Measurements from ENCODE around the gene POMP.
"Not testable (repeated sequence)": the region's sequence is repeated elsewhere in the genome, so short reads cannot be mapped to it uniquely, and the experiment has no call there.

Gene POMP

GRCh38 chr13:28638756-28639155 is 20.2 kb upstream of the POMP start:
- no peak for DNase-seq

- no peak for DNase-seq
These were observed 17.9 kb upstream of the POMP start for GRCh38 chr13:28640861-28641599.

- no peak for DNase-seq
These were observed 17.4 kb upstream of the POMP start for GRCh38 chr13:28641600-28641926.

- DNase-seq: no peak
These were observed 8.6 kb upstream of the POMP start for GRCh38 chr13:28650284-28650683.

GRCh38 chr13:28651810-28652401 is 7.0 kb upstream of the POMP start:
- DNase-seq: no peak

GRCh38 chr13:28653111-28653510 is 5.8 kb upstream of the POMP start:
- DNase-seq: no peak

- no peak for DNase-seq
These were observed 4.7 kb upstream of the POMP start for GRCh38 chr13:28654276-28654675.

- DNase-seq: no peak
These were observed 3.4 kb upstream of the POMP start for GRCh38 chr13:28655561-28655960.

- DNase-seq: peak; percentile 66
These were observed 969 bp upstream of the POMP start for GRCh38 chr13:28657784-28658538.

- peak; percentile 31 for DNase-seq
These were observed 463 bp upstream of the POMP start for GRCh38 chr13:28658539-28658795.

- peak; percentile 66 for DNase-seq
These were observed 666 bp downstream of the POMP start for GRCh38 chr13:28659621-28659970.

GRCh38 chr13:28666897-28667488 is 8.1 kb downstream of the POMP start:
- no peak for DNase-seq

- DNase-seq: peak; percentile 23
These were observed 12.3 kb downstream of the POMP start for GRCh38 chr13:28671126-28671792.

- DNase-seq: peak; percentile 19
These were observed 19.9 kb downstream of the POMP start for GRCh38 chr13:28678809-28679208.

GRCh38 chr13:28679628-28680027 is 20.7 kb downstream of the POMP start:
- peak; percentile 68 for DNase-seq

GRCh38 chr13:28680541-28680940 is 21.6 kb downstream of the POMP start:
- DNase-seq: no peak

GRCh38 chr13:28683169-28683568 is 24.2 kb downstream of the POMP start:
- DNase-seq: not testable (repeated sequence)

GRCh38 chr13:28684257-28684656 is 25.3 kb downstream of the POMP start:
- DNase-seq: peak; percentile 12

- DNase-seq: no peak
These were observed 26.2 kb downstream of the POMP start for GRCh38 chr13:28685114-28685513.

- peak; percentile 17 for DNase-seq
These were observed 27.0 kb downstream of the POMP start for GRCh38 chr13:28685892-28686291.

GRCh38 chr13:28693605-28694491 is 34.9 kb downstream of the POMP start:
- DNase-seq: not testable (repeated sequence)

GRCh38 chr13:28697441-28697840 is 38.5 kb downstream of the POMP start:
- no peak for DNase-seq

GRCh38 chr13:28699246-28699645 is 40.3 kb downstream of the POMP start:
- no peak for DNase-seq
